Measurements from ENCODE around the gene YJU2. TPM values are rescaled to one million over a fixed set of nuclear protein-coding genes. Genes with fewer than 3 reads are reported as not detected.

YJU2 gene
- total and polyA plus RNA-seq, 2 of the 13 experiments (the other 11 are each of a cell fraction or from before 2014, with no cell fraction given) = 9.3 to 17.9 TPM

GRCh38 chr19:4313847-4314490 is 67.1 kb downstream of the YJU2 start:
- no peak overlapping the region for H3K9ac ChIP-seq (ENCODE audit: insufficient read depth, low read depth, low read length)
- no peak for FAIRE-seq
- H4K20me1 ChIP-seq (ENCODE audit: insufficient read depth, low read length) = no peaks in the 10 kb centered on the region

More at GRCh38 chr19:4313847-4314490, 67.1 kb downstream of the YJU2 start:
- TF ChIP-seq MEIS1 (CRISPR knock-in tag; IDR thresholded peaks at IDR 0.05; ENCODE audit: borderline replicate concordance) (no peak), ZNF780A (CRISPR knock-in tag; IDR thresholded peaks at IDR 0.05) (no peak), ZNF460 (CRISPR knock-in tag; IDR thresholded peaks at IDR 0.05; ENCODE audit: borderline replicate concordance) (0 out of 2 replicates have a peak, but pooled peaks have one; percentile 39), RFX1 (IDR thresholded peaks at IDR 0.05) (no peak), CAMTA2 (CRISPR knock-in tag; IDR thresholded peaks at IDR 0.05; ENCODE audit: borderline replicate concordance) (no peak), ZMYM3 (CRISPR knock-in tag; IDR thresholded peaks at IDR 0.05) (peak; percentile 76), CBX2 (IDR thresholded peaks at IDR 0.05; ENCODE audit: low read depth, low read length) (no peak), CBX2 (CRISPR knock-in tag; IDR thresholded peaks at IDR 0.05; ENCODE audit: low read depth) (no peak), ZNF816 (CRISPR knock-in tag; IDR thresholded peaks at IDR 0.05; ENCODE audit: borderline replicate concordance) (no peak), ZNF770 (CRISPR knock-in tag; IDR thresholded peaks at IDR 0.05) (peak; percentile 81), ZNF567 (CRISPR knock-in tag; IDR thresholded peaks at IDR 0.05; ENCODE audit: borderline replicate concordance) (no peak), MED8 (CRISPR knock-in tag; IDR thresholded peaks at IDR 0.05; ENCODE audit: insufficient replicate concordance) (no peak), ZNF362 (CRISPR knock-in tag; IDR thresholded peaks at IDR 0.05; ENCODE audit: borderline replicate concordance) (peak; percentile 68; the same call in 1 of the 2 replicates)
- TF ChIP-seq, protein P1, sequence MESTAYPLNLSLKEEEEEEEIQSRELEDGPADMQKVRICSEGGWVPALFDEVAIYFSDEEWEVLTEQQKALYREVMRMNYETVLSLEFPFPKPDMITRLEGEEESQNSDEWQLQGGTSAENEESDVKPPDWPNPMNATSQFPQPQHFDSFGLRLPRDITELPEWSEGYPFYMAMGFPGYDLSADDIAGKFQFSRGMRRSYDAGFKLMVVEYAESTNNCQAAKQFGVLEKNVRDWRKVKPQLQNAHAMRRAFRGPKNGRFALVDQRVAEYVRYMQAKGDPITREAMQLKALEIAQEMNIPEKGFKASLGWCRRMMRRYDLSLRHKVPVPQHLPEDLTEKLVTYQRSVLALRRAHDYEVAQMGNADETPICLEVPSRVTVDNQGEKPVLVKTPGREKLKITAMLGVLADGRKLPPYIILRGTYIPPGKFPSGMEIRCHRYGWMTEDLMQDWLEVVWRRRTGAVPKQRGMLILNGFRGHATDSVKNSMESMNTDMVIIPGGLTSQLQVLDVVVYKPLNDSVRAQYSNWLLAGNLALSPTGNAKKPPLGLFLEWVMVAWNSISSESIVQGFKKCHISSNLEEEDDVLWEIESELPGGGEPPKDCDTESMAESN (CRISPR knock-in tag; conservative IDR thresholded peaks at IDR 0.05) = no peak
- no peaks in the 10 kb centered on the region for H3K36me3 ChIP-seq (replicated peaks in 1 of 2; ENCODE audit: control insufficient read depth in 1 of 2, insufficient read depth in 2 of 2, low read length in 2 of 2)
- WGBS (ENCODE audit: low lambda C conversion rate) = 34% methylated on average over 12 of the region's 12 CpGs
- no peak overlapping the region for H3K27ac ChIP-seq (ENCODE audit: extremely low read length, insufficient read depth, low read length)
- ChIA-PET CTCF (ENCODE audit: low intra/inter-chr PET ratio, low total read pairs) (interaction anchor here (0.7 kb wide), 1 partner anchor 47 kb away, joined by 4 read pairs; no protein-coding TSS in a partner anchor), POLR2A (interaction anchor here (1.3 kb wide), 1 partner anchor 25 kb away, joined by 5 read pairs; the partner anchor contains the start of gene STAP2)
- H3K27me3 ChIP-seq (ENCODE audit: control insufficient read depth in 1 of 2, insufficient read depth in 2 of 2, low read length in 2 of 2) = 0 out of 5 replicates have a peak, but pooled peaks cover 0 to 1% of the 10 kb centered on the region in 2 experiments
- intact Hi-C loops (cut with micrococcal nuclease; ENCODE audit: unreplicated experiment) (no loop called here), in situ Hi-C loops (cut with HindIII; ENCODE audit: extremely low pct_ligation_motif_present, low pct_unique_long_range_greater_than_20kb) (no loop called here)
- H3K79me2 ChIP-seq (ENCODE audit: insufficient read depth, low read length) = no peaks in the 10 kb centered on the region
- BruUV-seq (replicated peaks) = no TSS peak
- no peak overlapping the region for H3K4me3 ChIP-seq (replicated peaks in 1 of 3; ENCODE audit: insufficient read depth in 1 of 3, low read depth in 2 of 3, low read length in 3 of 3)
- ATAC-seq (no peak), DNase-seq (ENCODE audit: low spot score) (no peak)
- no peaks in the 10 kb centered on the region for H3K9me3 ChIP-seq (ENCODE audit: low read length)
- no peak overlapping the region for H2AFZ ChIP-seq (ENCODE audit: low read length)
- peaks cover 42% of the 10 kb centered on the region for H3K4me1 ChIP-seq (ENCODE audit: insufficient read depth, low read length)
- peak overlapping the region; percentile 28 for H3K4me2 ChIP-seq (ENCODE audit: low read depth, low read length)
